Peyer's patch (tissue), 4 donors: Measurements from ENCODE around the gene DDB1.

Experiments
- POLR2A ChIP-seq, 2 donors: fragments of 450-650 bp; IDR thresholded peaks; one replicate each; pipeline ENCODE4 v1.5.1; 2017; ENCODE audit warnings: antibody characterized with exemption in 2 of 2, mild to moderate bottlenecking in 2 of 2, moderate library complexity in 2 of 2
- TF ChIP-seq, protein P1 (sequence below), 6 experiments: fragments of 450-650 bp in 4 of 6; fragments of 200-600 bp in 2 of 6; sonication (generic) in 1 of 6; IDR thresholded peaks; one replicate each; pipeline ENCODE4 v1.5.1; 2017 to 2019; ENCODE audit warnings: antibody characterized with exemption in 6 of 6, mild to moderate bottlenecking in 3 of 6, moderate library complexity in 1 of 6

DNA sequence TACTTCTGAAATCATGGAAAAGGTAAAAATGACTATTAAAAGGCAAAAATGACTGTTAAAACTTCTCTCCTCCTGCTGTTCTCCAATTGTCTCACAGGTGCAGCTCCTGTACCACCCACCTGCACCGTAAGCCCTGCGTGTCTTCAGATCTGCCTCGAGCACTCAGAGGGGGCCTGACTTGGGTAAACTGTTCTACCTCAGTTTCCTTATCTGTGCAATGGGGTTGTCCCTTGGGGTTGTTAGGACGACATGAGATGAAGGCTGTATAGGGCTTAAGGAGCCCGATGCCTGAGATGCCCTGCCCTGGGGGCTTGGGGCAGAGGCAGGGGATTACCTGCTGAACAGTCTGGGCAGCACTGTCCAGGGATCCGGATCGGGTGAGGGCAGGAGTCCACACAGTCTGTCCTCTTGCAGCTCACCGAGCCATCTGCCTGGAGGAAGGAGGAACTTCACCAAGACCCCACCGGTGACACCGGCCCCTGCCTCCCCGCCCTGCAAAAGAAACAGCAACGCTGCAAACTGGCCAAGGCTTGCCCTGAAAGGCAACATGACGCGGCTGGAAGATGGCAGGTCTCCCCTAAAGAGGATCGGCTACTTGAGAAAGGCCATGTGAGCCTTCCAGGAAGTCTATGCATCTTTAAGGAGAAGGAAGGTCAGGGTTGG, 64.2 kb downstream of the DDB1 start:
- TF ChIP-seq, protein P1, sequence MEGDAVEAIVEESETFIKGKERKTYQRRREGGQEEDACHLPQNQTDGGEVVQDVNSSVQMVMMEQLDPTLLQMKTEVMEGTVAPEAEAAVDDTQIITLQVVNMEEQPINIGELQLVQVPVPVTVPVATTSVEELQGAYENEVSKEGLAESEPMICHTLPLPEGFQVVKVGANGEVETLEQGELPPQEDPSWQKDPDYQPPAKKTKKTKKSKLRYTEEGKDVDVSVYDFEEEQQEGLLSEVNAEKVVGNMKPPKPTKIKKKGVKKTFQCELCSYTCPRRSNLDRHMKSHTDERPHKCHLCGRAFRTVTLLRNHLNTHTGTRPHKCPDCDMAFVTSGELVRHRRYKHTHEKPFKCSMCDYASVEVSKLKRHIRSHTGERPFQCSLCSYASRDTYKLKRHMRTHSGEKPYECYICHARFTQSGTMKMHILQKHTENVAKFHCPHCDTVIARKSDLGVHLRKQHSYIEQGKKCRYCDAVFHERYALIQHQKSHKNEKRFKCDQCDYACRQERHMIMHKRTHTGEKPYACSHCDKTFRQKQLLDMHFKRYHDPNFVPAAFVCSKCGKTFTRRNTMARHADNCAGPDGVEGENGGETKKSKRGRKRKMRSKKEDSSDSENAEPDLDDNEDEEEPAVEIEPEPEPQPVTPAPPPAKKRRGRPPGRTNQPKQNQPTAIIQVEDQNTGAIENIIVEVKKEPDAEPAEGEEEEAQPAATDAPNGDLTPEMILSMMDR (IDR thresholded peaks at IDR 0.05) = no peak
- no peak for TF ChIP-seq POLR2A (IDR thresholded peaks at IDR 0.05)
